Activated naive CD8-positive, alpha-beta T cell treated with anti-CD3 and anti-CD28 coated beads, Interleukin-2, amount 50 U/mL, for 24 hours (primary cell): ENCODE measurements around the gene RYR3.

Experiments
- ATAC-seq: fragments of 150-1000 bp; cut with Tn5 transposase; one replicate; pipeline ENCODE4 v1.10.0; 2021
- DNase-seq: peaks from one replicate; pipeline ENCODE4 v3.0.0; 2021
- H3K27ac Mint-ChIP-seq: one replicate; pipeline ENCODE4 v1.8.0; 2021; ENCODE audit warnings: mild to moderate bottlenecking, mixed read lengths
- H3K27me3 Mint-ChIP-seq: one replicate; pipeline ENCODE4 v1.8.0; 2021; ENCODE audit warnings: mixed read lengths
- H3K36me3 Mint-ChIP-seq: one replicate; pipeline ENCODE4 v1.8.0; 2021; ENCODE audit warnings: low read depth, mixed read lengths
- H3K4me1 Mint-ChIP-seq: one replicate; pipeline ENCODE4 v1.8.0; 2021; ENCODE audit warnings: mixed read lengths
- H3K4me3 Mint-ChIP-seq: one replicate; pipeline ENCODE4 v1.8.0; 2021; ENCODE audit warnings: mild to moderate bottlenecking, moderate library complexity, mixed read lengths
- H3K9me3 Mint-ChIP-seq: one replicate; pipeline ENCODE4 v1.8.0; 2021; ENCODE audit warnings: mixed read lengths

Gene RYR3

DNA sequence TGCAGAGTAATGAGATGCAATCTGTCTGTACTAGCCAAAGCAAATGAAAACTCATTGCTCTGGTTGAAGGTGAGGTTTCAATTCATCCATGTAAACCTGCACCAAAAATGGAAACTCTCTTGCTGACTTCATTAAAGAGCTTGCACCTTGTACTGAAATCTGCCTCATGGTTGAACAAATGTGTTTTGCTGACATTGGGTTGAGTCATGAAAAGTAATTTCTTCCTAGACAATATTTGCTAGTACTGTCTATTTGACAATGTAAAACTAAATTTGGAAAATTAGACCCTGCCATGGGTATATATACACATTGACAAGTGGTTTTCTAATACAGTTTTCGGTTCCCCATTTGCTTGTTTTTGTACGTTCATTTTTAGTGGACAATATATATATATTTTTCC lies 33.3 kb downstream of the RYR3 start:
- no peaks in the 10 kb centered on the region for H3K27me3 Mint-ChIP-seq
- no peak for ATAC-seq
- DNase-seq: no peak

GRCh38 chr15:33344530-33344929 lies 33.8 kb downstream of the RYR3 start:
- H3K4me3 Mint-ChIP-seq: no peak overlapping the region
- H3K36me3 Mint-ChIP-seq: no peaks in the 10 kb centered on the region
- no peak overlapping the region for H3K27ac Mint-ChIP-seq
- DNase-seq: no peak
- H3K27me3 Mint-ChIP-seq: no peaks in the 10 kb centered on the region
- no peaks in the 10 kb centered on the region for H3K9me3 Mint-ChIP-seq
- ATAC-seq: no peak
- H3K4me1 Mint-ChIP-seq: no peaks in the 10 kb centered on the region

More for the DNA sequence above, 33.3 kb downstream of the RYR3 start:
- no peaks in the 10 kb centered on the region for H3K36me3 Mint-ChIP-seq
- H3K4me1 Mint-ChIP-seq: no peaks in the 10 kb centered on the region
- H3K9me3 Mint-ChIP-seq: no peaks in the 10 kb centered on the region
- H3K4me3 Mint-ChIP-seq: no peak overlapping the region
- H3K27ac Mint-ChIP-seq: no peak overlapping the region

- DNase-seq (no peak), ATAC-seq (no peak)
- Mint-ChIP-seq H3K4me3 (no peak overlapping the region), H3K4me1 (no peaks in the 10 kb centered on the region), H3K36me3 (no peaks in the 10 kb centered on the region), H3K9me3 (no peaks in the 10 kb centered on the region), H3K27me3 (peaks cover 3% of the 10 kb centered on the region), H3K27ac (no peak overlapping the region)
Observed at GRCh38 chr15:33354411-33354810, 43.6 kb downstream of the RYR3 start.

DNA sequence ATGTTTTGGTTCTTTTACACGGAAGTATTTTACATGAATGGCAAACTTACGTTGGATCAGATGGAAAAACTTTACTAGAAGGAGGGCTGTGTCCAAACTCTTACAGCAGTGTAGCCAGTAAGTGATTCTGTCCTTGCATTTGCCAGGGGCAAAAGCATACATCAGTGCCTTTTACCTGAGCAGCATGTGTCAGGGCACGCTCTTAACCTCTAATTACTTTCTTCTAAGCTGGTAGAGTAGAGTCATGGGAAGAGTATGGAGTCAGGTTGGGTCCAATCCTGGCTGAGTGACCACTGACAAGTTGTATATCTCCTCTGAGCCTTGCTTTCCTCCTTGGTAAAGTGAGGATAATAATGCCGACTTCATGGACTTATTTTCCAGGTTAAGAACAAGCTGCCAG lies 47.1 kb downstream of the RYR3 start:
- H3K9me3 Mint-ChIP-seq: no peaks in the 10 kb centered on the region
- no peak for DNase-seq
- H3K4me1 Mint-ChIP-seq: no peaks in the 10 kb centered on the region
- H3K4me3 Mint-ChIP-seq: no peak overlapping the region
- H3K27ac Mint-ChIP-seq: no peak overlapping the region
- no peak for ATAC-seq
- no peaks in the 10 kb centered on the region for H3K36me3 Mint-ChIP-seq
- no peaks in the 10 kb centered on the region for H3K27me3 Mint-ChIP-seq

DNA sequence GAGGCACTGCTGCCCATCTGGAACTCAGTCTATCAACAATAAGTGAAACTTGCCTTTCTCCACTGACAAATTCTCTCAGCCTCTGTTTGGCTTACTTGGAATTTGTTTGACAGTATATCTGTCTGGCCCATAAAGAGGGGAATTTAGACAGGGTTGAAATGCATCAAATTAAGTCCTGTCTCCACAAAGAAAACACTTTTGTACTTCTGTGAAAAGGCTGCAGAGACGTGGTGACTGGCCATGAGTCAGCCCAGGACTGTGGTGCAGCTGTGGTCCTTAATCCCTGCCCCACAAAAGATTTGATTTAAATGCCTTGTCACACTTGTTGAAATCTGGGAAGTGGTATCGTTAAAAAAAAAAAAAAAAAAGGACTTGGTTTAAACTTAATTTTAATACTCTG lies 47.5 kb downstream of the RYR3 start:
- Mint-ChIP-seq H3K36me3 (no peaks in the 10 kb centered on the region), H3K9me3 (no peaks in the 10 kb centered on the region), H3K4me3 (no peak overlapping the region), H3K27me3 (no peaks in the 10 kb centered on the region), H3K27ac (no peak overlapping the region), H3K4me1 (no peaks in the 10 kb centered on the region)
- no peak for DNase-seq
- no peak for ATAC-seq

DNA sequence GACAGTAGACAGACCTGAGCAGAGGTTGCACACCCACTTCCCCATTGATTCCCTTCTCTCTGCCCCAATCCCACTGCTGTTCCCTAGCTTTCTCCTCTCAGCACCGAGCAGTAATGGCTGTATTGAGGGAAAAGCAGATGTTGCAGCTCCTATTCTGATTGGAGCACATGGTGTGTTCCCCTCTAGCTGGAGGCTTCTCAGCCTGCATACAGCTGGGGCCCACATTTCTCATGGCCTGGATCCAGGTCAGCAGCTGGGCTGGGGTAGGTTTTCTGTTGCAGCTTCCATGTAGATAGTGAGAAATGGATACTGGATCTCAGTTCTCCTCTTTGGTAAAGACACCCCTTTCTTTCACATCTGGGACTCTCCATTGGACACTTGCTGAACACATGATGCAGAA lies 50.1 kb downstream of the RYR3 start:
- ATAC-seq (no peak), DNase-seq (no peak)
- Mint-ChIP-seq H3K27ac (no peak overlapping the region), H3K27me3 (no peaks in the 10 kb centered on the region), H3K4me1 (no peaks in the 10 kb centered on the region), H3K4me3 (no peak overlapping the region), H3K9me3 (no peaks in the 10 kb centered on the region), H3K36me3 (no peaks in the 10 kb centered on the region)

DNA sequence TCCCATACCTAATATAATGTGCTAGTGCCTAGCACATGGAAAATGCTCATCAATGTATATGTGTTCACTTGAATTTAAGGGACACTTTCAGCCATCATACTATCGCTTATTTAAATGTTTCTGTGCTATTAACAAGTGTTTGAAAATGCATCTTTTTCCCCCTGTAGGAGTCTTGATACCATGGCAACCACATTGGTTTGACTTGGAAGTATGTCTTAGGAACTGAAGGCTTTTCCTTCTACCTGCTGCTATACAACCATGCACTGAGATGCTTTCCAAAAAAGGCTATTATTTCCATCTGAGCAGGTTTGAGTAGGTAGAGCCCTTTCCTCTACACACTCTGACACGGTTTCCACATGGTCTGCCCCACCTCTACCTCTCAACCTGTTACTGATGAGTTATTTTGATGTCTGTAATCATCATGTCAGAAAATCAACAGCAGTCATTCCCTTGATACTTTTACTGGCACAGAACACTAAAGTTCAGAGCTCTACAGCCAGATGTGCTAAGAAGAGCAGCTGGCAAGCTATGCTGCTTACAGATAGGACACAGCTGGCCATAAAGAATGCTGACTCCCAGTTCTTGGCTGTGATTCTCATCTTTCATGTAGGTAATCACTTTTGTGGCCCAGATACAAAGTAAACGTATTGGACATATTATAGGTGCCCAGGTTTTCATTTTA lies 59.3 kb downstream of the RYR3 start:
- peaks cover 8% of the 10 kb centered on the region for H3K27me3 Mint-ChIP-seq
- no peaks in the 10 kb centered on the region for H3K36me3 Mint-ChIP-seq
- no peaks in the 10 kb centered on the region for H3K4me1 Mint-ChIP-seq
- ATAC-seq: no peak
- H3K27ac Mint-ChIP-seq: no peak overlapping the region
- no peak for DNase-seq
- H3K4me3 Mint-ChIP-seq: no peak overlapping the region
- no peaks in the 10 kb centered on the region for H3K9me3 Mint-ChIP-seq

- ATAC-seq (no peak), DNase-seq (no peak)
- no peak overlapping the region for H3K27ac Mint-ChIP-seq
- no peak overlapping the region for H3K4me3 Mint-ChIP-seq
- no peaks in the 10 kb centered on the region for H3K9me3 Mint-ChIP-seq
- no peaks in the 10 kb centered on the region for H3K4me1 Mint-ChIP-seq
- peaks cover 8% of the 10 kb centered on the region for H3K27me3 Mint-ChIP-seq
- no peaks in the 10 kb centered on the region for H3K36me3 Mint-ChIP-seq
Observed at GRCh38 chr15:33370623-33371020, 59.9 kb downstream of the RYR3 start.

DNA sequence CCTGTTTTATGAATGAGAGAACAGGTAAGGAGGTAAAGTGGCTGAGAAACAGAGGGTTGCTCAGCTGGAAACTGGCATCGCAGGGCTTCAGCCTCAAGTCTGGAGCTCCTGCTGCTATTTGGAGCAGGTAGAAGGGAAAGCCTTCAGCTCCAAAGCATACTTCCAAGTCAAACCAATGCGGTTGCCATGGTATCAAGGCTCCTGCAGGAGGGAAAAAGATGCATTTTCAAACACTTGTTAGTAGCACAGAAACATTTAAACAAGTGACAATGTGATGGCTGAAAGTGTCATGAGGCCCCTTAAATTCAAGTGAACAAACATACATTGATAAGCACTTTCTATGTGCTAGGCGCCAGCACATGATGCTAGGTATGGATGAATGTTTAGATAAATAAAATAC lies 60.4 kb downstream of the RYR3 start:
- no peak overlapping the region for H3K4me3 Mint-ChIP-seq
- no peaks in the 10 kb centered on the region for H3K9me3 Mint-ChIP-seq
- DNase-seq (no peak), ATAC-seq (no peak)
- no peaks in the 10 kb centered on the region for H3K36me3 Mint-ChIP-seq
- H3K4me1 Mint-ChIP-seq: no peaks in the 10 kb centered on the region
- H3K27me3 Mint-ChIP-seq: peaks cover 8% of the 10 kb centered on the region
- H3K27ac Mint-ChIP-seq: no peak overlapping the region

DNA sequence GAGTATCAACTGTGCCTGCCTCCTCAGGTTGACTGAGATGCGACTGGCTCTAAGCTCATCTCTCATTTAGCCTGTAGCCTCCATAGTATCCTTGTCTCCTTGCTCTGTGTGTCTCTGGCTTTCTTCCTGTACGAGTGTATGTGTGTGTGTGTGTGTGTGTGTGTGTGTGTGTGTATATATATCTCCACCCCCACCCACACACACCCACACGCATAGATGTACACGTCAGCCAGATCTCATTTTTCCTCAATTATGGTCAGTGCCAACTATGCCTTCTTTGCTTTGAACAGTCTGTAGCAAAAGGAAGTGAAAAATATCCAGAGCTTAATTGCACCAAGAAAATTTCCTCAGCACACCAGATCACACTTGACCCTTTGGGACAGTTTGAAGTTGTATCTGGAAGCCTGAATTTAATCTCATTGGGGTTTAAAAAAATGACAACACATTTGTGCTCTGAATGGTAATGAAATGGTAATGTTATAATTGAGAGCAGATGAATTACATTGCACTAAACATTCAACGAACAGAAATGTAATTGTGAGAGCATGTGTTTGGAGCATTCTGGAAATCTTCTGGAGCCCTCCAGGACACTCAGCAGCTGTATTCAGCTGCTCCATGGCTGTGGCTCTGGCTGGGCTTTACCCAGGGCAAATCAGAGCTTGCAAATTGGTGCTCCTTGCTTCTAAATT lies 63.6 kb downstream of the RYR3 start:
- H3K4me1 Mint-ChIP-seq: no peaks in the 10 kb centered on the region
- ATAC-seq (no peak), DNase-seq (no peak)
- no peaks in the 10 kb centered on the region for H3K9me3 Mint-ChIP-seq
- H3K27me3 Mint-ChIP-seq: peaks cover 5% of the 10 kb centered on the region
- H3K27ac Mint-ChIP-seq: no peak overlapping the region
- no peaks in the 10 kb centered on the region for H3K36me3 Mint-ChIP-seq
- no peak overlapping the region for H3K4me3 Mint-ChIP-seq

- DNase-seq (no peak), ATAC-seq (no peak)
- H3K4me1 Mint-ChIP-seq: no peaks in the 10 kb centered on the region
- no peak overlapping the region for H3K4me3 Mint-ChIP-seq
- no peaks in the 10 kb centered on the region for H3K36me3 Mint-ChIP-seq
- H3K27ac Mint-ChIP-seq: no peak overlapping the region
- no peaks in the 10 kb centered on the region for H3K9me3 Mint-ChIP-seq
- H3K27me3 Mint-ChIP-seq: peaks cover 4% of the 10 kb centered on the region
Observed at GRCh38 chr15:33375236-33375635, 64.5 kb downstream of the RYR3 start.

DNA sequence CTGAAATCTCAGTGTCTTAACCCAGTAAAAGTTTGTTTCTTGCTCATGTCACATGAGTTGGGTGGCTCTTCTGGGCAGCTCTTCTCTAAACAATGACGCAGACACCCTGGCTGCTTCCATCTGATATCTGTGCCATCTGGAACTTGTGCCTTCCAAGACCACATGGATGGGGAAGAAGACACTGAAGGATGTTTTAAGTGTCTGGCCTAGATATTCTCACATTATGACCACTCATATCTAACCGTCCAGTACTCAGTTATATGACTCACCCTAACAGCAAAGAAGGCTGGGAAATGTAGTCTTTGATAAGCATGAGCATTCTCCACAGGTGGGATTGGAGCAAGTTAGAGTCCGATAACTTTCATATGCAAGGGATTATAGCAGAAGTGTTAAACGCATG lies 66.4 kb downstream of the RYR3 start:
- ATAC-seq (no peak), DNase-seq (no peak)
- H3K4me3 Mint-ChIP-seq: no peak overlapping the region
- no peaks in the 10 kb centered on the region for H3K4me1 Mint-ChIP-seq
- no peaks in the 10 kb centered on the region for H3K36me3 Mint-ChIP-seq
- peaks cover 7% of the 10 kb centered on the region for H3K27me3 Mint-ChIP-seq
- no peaks in the 10 kb centered on the region for H3K9me3 Mint-ChIP-seq
- no peak overlapping the region for H3K27ac Mint-ChIP-seq

DNA sequence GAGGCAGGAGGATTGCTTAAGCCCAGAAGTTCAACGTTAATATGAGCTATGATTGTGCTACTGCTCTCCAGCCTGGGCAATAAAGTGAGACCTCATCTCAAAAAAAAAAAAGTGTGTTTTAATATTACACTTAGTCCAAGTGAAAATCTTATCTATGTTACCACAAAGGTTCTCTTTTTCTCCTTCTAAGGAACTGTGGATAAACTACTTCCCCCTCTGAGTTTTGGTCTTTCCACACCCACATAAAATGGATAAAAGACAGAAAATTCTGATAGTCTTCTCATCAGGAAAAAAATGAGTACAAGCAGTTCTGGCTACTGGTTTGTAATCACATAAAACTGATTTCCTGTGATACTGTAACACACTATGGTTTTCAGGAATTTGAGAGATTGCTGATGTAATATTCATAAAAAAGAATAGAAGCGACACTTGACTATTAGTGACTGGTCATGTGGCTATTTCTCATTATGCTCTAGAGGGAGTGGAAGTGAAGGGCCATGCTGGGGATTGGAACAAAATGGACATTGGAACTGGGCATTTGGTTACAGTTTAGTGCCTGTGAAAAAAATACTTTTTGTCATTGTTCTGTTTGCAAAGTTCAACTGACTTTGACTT lies 68.2 kb downstream of the RYR3 start:
- no peaks in the 10 kb centered on the region for H3K9me3 Mint-ChIP-seq
- H3K27me3 Mint-ChIP-seq: peaks cover 7% of the 10 kb centered on the region
- H3K4me3 Mint-ChIP-seq: no peak overlapping the region
- no peaks in the 10 kb centered on the region for H3K36me3 Mint-ChIP-seq
- ATAC-seq: no peak
- DNase-seq: no peak
- no peaks in the 10 kb centered on the region for H3K4me1 Mint-ChIP-seq
- H3K27ac Mint-ChIP-seq: no peak overlapping the region

GRCh38 chr15:33380406-33380805 lies 69.6 kb downstream of the RYR3 start:
- ATAC-seq (no peak), DNase-seq (no peak)
- Mint-ChIP-seq H3K27me3 (peaks cover 7% of the 10 kb centered on the region), H3K27ac (no peak overlapping the region), H3K36me3 (no peaks in the 10 kb centered on the region), H3K9me3 (no peaks in the 10 kb centered on the region), H3K4me1 (no peaks in the 10 kb centered on the region), H3K4me3 (no peak overlapping the region)

GRCh38 chr15:33382491-33382890 lies 71.7 kb downstream of the RYR3 start:
- H3K4me1 Mint-ChIP-seq: no peaks in the 10 kb centered on the region
- DNase-seq (no peak), ATAC-seq (no peak)
- H3K9me3 Mint-ChIP-seq: no peaks in the 10 kb centered on the region
- H3K4me3 Mint-ChIP-seq: no peak overlapping the region
- no peak overlapping the region for H3K27ac Mint-ChIP-seq
- H3K36me3 Mint-ChIP-seq: no peaks in the 10 kb centered on the region
- peaks cover 9% of the 10 kb centered on the region for H3K27me3 Mint-ChIP-seq
